NB4 (cell line): ENCODE results near the gene SELENBP1.

Experiments used
- CTCF ChIP-seq: IDR thresholded peaks from one replicate; pipeline ENCODE4 v1.5.1; 2012; ENCODE audit warnings: low read depth, low read length
- MAX ChIP-seq: IDR thresholded peaks from 2 replicates; pipeline ENCODE4 v1.6.1; 2011; ENCODE audit warnings: low read depth, low read length
- POLR2A ChIP-seq: IDR thresholded peaks from 2 replicates; pipeline ENCODE4 v1.6.1; 2011; ENCODE audit warnings: mild to moderate bottlenecking; ENCODE audit not compliant: insufficient read length; ENCODE audit errors: extremely low read depth

GRCh38 chr1:151377150-151377884 is 4.8 kb upstream of the SELENBP1 start:
- no peak for TF ChIP-seq CTCF
- TF ChIP-seq POLR2A, result no peak
- TF ChIP-seq MAX, result no peak
